Kidney (tissue), 14 donors: ENCODE results near the gene GALNT17. TPM values are rescaled to one million over a fixed set of nuclear protein-coding genes. Genes with fewer than 3 reads are reported as not detected.

Source experiments
- DNase-seq, 5 donors: peaks; one replicate each; pipeline ENCODE4 v3.0.0-alpha.2; 2013 to 2020
- FAIRE-seq: peaks from 2 replicates; lab custom pipeline; 2012; peaks lifted over from hg19 to GRCh38; lab: Jason Lieb, UNC
- H3K27ac ChIP-seq, 2 donors: one replicate each; pipeline ENCODE4 v1.7.0; 2013; ENCODE audit warnings: low read depth in 2 of 2, low read length in 2 of 2, inconsistent platforms in 1 of 2
- H3K27me3 ChIP-seq: one replicate; pipeline ENCODE4 v1.7.1; 2013; ENCODE audit warnings: low read length, inconsistent platforms; ENCODE audit not compliant: control insufficient read depth, insufficient read depth
- H3K36me3 ChIP-seq, 3 donors: one replicate each; pipeline versions ENCODE4 v1.7.0 to v1.7.1; 2013; ENCODE audit warnings: low read length in 3 of 3, control low read depth in 1 of 3, inconsistent platforms in 1 of 3; ENCODE audit not compliant: insufficient read depth in 3 of 3, control insufficient read depth in 2 of 3
- H3K4me1 ChIP-seq, 3 donors: one replicate each; pipeline versions ENCODE4 v1.7.0 to v1.7.1; 2013; ENCODE audit warnings: low read length in 3 of 3, inconsistent platforms in 1 of 3, low read depth in 1 of 3; ENCODE audit not compliant: control insufficient read depth in 2 of 3, insufficient read depth in 2 of 3
- H3K4me3 ChIP-seq, 3 donors: one replicate each; pipeline versions ENCODE4 v1.7.0 to v1.8.1; 2013; ENCODE audit warnings: low read length in 3 of 3, control low read depth in 1 of 3, inconsistent platforms in 1 of 3
- H3K9ac ChIP-seq, 3 donors: one replicate each; pipeline versions ENCODE4 v1.7.0 to v1.7.1; 2013; ENCODE audit warnings: low read length in 3 of 3, control low read depth in 1 of 3, inconsistent platforms in 1 of 3
- H3K9me3 ChIP-seq, 3 donors: one replicate each; pipeline versions ENCODE4 v1.7.0 to v1.7.1; 2013; ENCODE audit warnings: low read length in 3 of 3, control low read depth in 1 of 3, inconsistent platforms in 1 of 3; ENCODE audit not compliant: control insufficient read depth in 2 of 3, insufficient read depth in 1 of 3
- intact Hi-C: fragments of 100-400 bp; cut with DNase I; formaldehyde crosslinking; loops from one replicate; pipeline ENCODE4 v1.11.1; 2022
- polyA plus RNA-seq: library from polyadenylated mRNA; stranded (reverse); fragments of 350-450 nt; fragmentation: Illumina TruSeq; extraction: RNeasy Lipid Tissue Mini Kit (QIAGEN cat#74804); gene quantifications from one replicate; pipeline ENCODE4 v1.2.3, GENCODE V29; 2014; ENCODE audit warnings: low read depth, low replicate concordance; ENCODE audit not compliant: insufficient read depth
- total RNA-seq: library from RNA; stranded (reverse); fragmentation: NEBNext Ultra II Directional; extraction: Animal tissue kit (Norgen Biotek cat#: 25700); gene quantifications from one replicate; pipeline ENCODE4 v1.2.1, GENCODE V29; 2021
- TF ChIP-seq, protein P1 (sequence below): IDR thresholded peaks from 3 replicates; pipeline ENCODE4 v1.5.1; 2012; ENCODE audit warnings: mild to moderate bottlenecking, moderate library complexity, borderline replicate concordance; ENCODE audit not compliant: insufficient read depth; ENCODE audit errors: extremely low read depth
- donor health status: control.
- donor health status: control.
- donor health status: control.
- donor health status: control.
- donor health status: control.
- donor health status: DM: yes; HTN: yes; CAD: no.
- donor health status: Normal renal cell carcinoma (clear cell type).

Gene GALNT17
- total and polyA plus RNA-seq, 2 donors from 2014 or later: 2.4 to 5.5 TPM

DNA sequence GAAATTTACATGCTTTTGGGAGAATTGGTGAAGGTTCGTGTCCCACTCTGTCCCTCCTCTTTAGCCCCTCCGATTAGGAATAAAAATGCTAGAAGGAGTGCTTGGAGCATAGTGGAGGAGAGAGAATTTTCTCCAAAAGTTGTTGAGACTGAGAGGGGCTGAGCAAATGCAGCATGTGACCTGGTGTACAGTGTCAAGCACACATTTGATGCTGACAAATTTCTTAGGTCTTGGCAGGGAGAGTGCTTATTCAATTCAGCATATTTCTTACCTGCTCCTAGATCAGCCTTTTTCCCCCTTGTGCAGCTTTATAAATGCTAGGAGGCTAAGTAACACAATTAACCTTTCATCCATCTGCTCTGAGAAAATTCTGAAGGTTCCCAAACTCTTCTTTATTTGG lies 189.0 kb downstream of the GALNT17 start:
- no peak overlapping the region for H3K27ac ChIP-seq
- intact Hi-C loops: no loop called here
- FAIRE-seq (no peak), DNase-seq (no peak)
- H3K27me3 ChIP-seq: no peaks in the 10 kb centered on the region
- H3K36me3 ChIP-seq: no peaks in the 10 kb centered on the region
- no peaks in the 10 kb centered on the region for H3K9me3 ChIP-seq
- TF ChIP-seq, protein P1, sequence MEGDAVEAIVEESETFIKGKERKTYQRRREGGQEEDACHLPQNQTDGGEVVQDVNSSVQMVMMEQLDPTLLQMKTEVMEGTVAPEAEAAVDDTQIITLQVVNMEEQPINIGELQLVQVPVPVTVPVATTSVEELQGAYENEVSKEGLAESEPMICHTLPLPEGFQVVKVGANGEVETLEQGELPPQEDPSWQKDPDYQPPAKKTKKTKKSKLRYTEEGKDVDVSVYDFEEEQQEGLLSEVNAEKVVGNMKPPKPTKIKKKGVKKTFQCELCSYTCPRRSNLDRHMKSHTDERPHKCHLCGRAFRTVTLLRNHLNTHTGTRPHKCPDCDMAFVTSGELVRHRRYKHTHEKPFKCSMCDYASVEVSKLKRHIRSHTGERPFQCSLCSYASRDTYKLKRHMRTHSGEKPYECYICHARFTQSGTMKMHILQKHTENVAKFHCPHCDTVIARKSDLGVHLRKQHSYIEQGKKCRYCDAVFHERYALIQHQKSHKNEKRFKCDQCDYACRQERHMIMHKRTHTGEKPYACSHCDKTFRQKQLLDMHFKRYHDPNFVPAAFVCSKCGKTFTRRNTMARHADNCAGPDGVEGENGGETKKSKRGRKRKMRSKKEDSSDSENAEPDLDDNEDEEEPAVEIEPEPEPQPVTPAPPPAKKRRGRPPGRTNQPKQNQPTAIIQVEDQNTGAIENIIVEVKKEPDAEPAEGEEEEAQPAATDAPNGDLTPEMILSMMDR: no peak
- H3K4me3 ChIP-seq: no peak overlapping the region
- no peaks in the 10 kb centered on the region for H3K4me1 ChIP-seq
- H3K9ac ChIP-seq: no peak overlapping the region

GRCh38 chr7:71322201-71322600 lies 190.3 kb downstream of the GALNT17 start:
- no peak overlapping the region for H3K9ac ChIP-seq
- no peak overlapping the region for H3K4me3 ChIP-seq
- intact Hi-C loops: no loop called here
- TF ChIP-seq, protein P1: no peak
- no peaks in the 10 kb centered on the region for H3K4me1 ChIP-seq
- H3K27ac ChIP-seq: no peak overlapping the region
- DNase-seq (no peak), FAIRE-seq (no peak)
- no peaks in the 10 kb centered on the region for H3K27me3 ChIP-seq
- H3K9me3 ChIP-seq: no peaks in the 10 kb centered on the region
- no peaks in the 10 kb centered on the region for H3K36me3 ChIP-seq

DNA sequence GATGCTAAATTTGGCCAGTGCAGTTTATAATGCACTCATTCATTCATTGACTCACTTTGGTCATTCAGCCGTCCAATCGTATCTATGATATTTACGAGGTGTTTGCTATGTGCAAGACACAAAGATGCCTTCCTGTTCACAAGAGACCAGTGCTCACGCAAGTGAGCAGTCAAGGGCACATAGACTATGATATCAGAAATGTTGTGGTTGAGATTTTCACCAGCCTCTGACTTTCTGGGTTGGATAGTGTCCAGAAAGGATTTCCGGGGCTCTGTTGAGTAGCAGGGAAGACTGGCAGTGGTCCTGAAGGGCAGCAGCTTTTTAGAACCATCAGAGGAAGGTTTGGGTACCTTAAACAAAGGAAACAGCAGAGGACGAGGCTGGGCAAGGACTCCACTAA lies 191.8 kb downstream of the GALNT17 start:
- Histone ChIP-seq H3K9me3 (no peaks in the 10 kb centered on the region), H3K9ac (no peak overlapping the region), H3K4me3 (no peak overlapping the region), H3K36me3 (no peaks in the 10 kb centered on the region), H3K27me3 (no peaks in the 10 kb centered on the region), H3K27ac (no peak overlapping the region), H3K4me1 (no peaks in the 10 kb centered on the region)
- intact Hi-C loops: no loop called here
- DNase-seq: no peak
- TF ChIP-seq, protein P1: no peak
- FAIRE-seq: no peak

DNA sequence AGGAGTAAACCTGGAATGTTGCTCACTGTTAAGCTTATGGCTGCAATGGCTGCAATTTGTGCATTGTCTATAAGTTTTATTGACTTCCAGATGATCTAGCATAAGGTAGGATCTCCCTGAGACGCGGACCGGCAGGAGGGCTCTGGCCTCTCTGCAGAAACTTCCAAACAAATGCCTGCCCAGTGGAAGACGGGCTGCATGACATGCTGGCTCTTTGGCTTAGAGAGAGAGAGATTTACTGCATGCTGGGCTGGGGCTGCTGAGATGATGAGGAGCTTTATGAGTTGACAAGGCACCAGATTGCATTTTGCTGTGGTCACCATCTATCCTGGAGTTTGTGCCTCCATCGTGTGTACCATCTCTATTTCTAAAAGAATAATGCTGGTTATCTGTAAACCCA lies 193.2 kb downstream of the GALNT17 start:
- Histone ChIP-seq H3K4me1 (no peaks in the 10 kb centered on the region), H3K27me3 (no peaks in the 10 kb centered on the region), H3K27ac (no peak overlapping the region), H3K36me3 (no peaks in the 10 kb centered on the region), H3K4me3 (no peak overlapping the region), H3K9me3 (no peaks in the 10 kb centered on the region), H3K9ac (no peak overlapping the region)
- no peak for DNase-seq
- intact Hi-C loops: no loop called here
- TF ChIP-seq, protein P1: no peak
- no peak for FAIRE-seq
